ENCODE measurements around the gene PPAT.
"Not testable (repeated sequence)": the region's sequence is repeated elsewhere in the genome, so short reads cannot be mapped to it uniquely, and the experiment has no call there.

PPAT gene

GRCh38 chr4:56467284-56468096 lies 32.1 kb upstream of the PPAT start, which contains the start of gene SRP72:
Gene SRP72 (plus strand): TSS chr4:56467617. CDS start chr4:56467636, 19 bp downstream.
- peak within 1 kb of the TSS; percentile 97 for H3K4me3 ChIP-seq
- DNase-seq (ENCODE audit: low spot score): peak; percentile 85
- no peak for TF ChIP-seq CTCF (IDR thresholded peaks at IDR 0.05)
- peak within 1 kb of the TSS; percentile 75 to 92 for H3K27ac ChIP-seq

- peak overlapping the region; percentile 75 to 92 for H3K27ac ChIP-seq
- no peak for DNase-seq (ENCODE audit: low spot score)
- peak overlapping the region; percentile 97 for H3K4me3 ChIP-seq
- no peak for TF ChIP-seq CTCF (IDR thresholded peaks at IDR 0.05)
Measured at GRCh38 chr4:56466910-56467283, 31.5 kb upstream of the PPAT start.

GRCh38 chr4:56466296-56466761 lies 30.9 kb upstream of the PPAT start:
- not testable (repeated sequence) for DNase-seq (ENCODE audit: low spot score)
- Histone ChIP-seq H3K27ac (peak overlapping the region in 1 of 2 donors; percentile 92), H3K4me3 (peak overlapping the region; percentile 97)

GRCh38 chr4:56465599-56466295 lies 30.3 kb upstream of the PPAT start:
- no peak for TF ChIP-seq CTCF (IDR thresholded peaks at IDR 0.05)
- DNase-seq (ENCODE audit: low spot score): no peak
- H3K27ac ChIP-seq: no peak overlapping the region
- peak overlapping the region; percentile 97 for H3K4me3 ChIP-seq

GRCh38 chr4:56464581-56464980 lies 29.2 kb upstream of the PPAT start:
- DNase-seq (ENCODE audit: low spot score): no peak
- Histone ChIP-seq H3K4me3 (no peak overlapping the region), H3K27ac (no peak overlapping the region)
- no peak for TF ChIP-seq CTCF (IDR thresholded peaks at IDR 0.05)

- DNase-seq (ENCODE audit: low spot score): no peak
- no peak overlapping the region for H3K27ac ChIP-seq
- no peak overlapping the region for H3K4me3 ChIP-seq
- no peak for TF ChIP-seq CTCF (IDR thresholded peaks at IDR 0.05)
Measured at GRCh38 chr4:56463711-56464110, 28.3 kb upstream of the PPAT start.

GRCh38 chr4:56462157-56462556 lies 26.7 kb upstream of the PPAT start:
- DNase-seq (ENCODE audit: low spot score): no peak
- TF ChIP-seq CTCF (IDR thresholded peaks at IDR 0.05): no peak
- no peak overlapping the region for H3K4me3 ChIP-seq
- no peak overlapping the region for H3K27ac ChIP-seq

Data from coronary artery (tissue), 2 donors.